K562 (cell line): Measurements from ENCODE around the gene FHDC1. TPM values are rescaled to one million over a fixed set of nuclear protein-coding genes. Genes with fewer than 3 reads are reported as not detected.

Source experiments
- ARID3A ChIP-seq: IDR thresholded peaks from 2 replicates; pipeline ENCODE4 v1.6.1; 2012; ENCODE audit warnings: low read depth, low read length, improper control_type of control experiment, borderline replicate concordance
- BRD9 ChIP-seq: fragments of 450-650 bp; IDR thresholded peaks from 2 replicates; pipeline ENCODE4 v1.6.1; 2018; ENCODE audit warnings: low read depth; ENCODE audit not compliant: partially characterized antibody
- CBX2 ChIP-seq: fragments of 200-600 bp; sonication (generic); IDR thresholded peaks from one replicate; pipeline ENCODE4 v1.6.1; 2012; ENCODE audit warnings: mild to moderate bottlenecking, low read length, inconsistent platforms; ENCODE audit not compliant: insufficient read depth, poor library complexity, severe bottlenecking
- L3MBTL2 ChIP-seq: fragments of 450-650 bp; IDR thresholded peaks from 2 replicates; pipeline ENCODE4 v1.6.1; 2016; ENCODE audit warnings: mild to moderate bottlenecking, moderate library complexity
- MCM5 ChIP-seq: fragments of 450-650 bp; IDR thresholded peaks from 2 replicates; pipeline ENCODE4 v1.6.1; 2016; ENCODE audit warnings: low read depth
- PRPF4 ChIP-seq: fragments of 200-400 bp; formaldehyde crosslinking; IDR thresholded peaks from one replicate; pipeline ENCODE4 v1.6.1; 2017; ENCODE audit warnings: low read length, low read depth, mild to moderate bottlenecking; ENCODE audit not compliant: insufficient read depth, poor library complexity, severe bottlenecking
- TFE3 ChIP-seq: fragments of 450-650 bp; formaldehyde crosslinking; IDR thresholded peaks from 2 replicates; pipeline ENCODE4 v1.4.0; 2020; ENCODE audit warnings: mild to moderate bottlenecking, mixed read lengths
- USF1 ChIP-seq: sonication (generic); formaldehyde crosslinking; IDR thresholded peaks from 2 replicates; pipeline ENCODE4 v1.9.0; 2022; ENCODE audit warnings: mild to moderate bottlenecking, missing genetic modification reagents
- ZNF197 ChIP-seq: fragments of 200-800 bp; sonication (Bioruptor generic); IDR thresholded peaks from 2 replicates; pipeline ENCODE4 v1.6.1; 2016; ENCODE audit warnings: low read depth, missing genetic modification characterization, missing compliant biosample characterization
- ZNF311 ChIP-seq: fragments of 250-450 bp; sonication (Bioruptor Pico); IDR thresholded peaks from 2 replicates; pipeline ENCODE4 v1.4.0; 2020; ENCODE audit warnings: mild to moderate bottlenecking, moderate library complexity
- polyA plus RNA-seq, 8 experiments: library from polyadenylated mRNA; depleted of rRNA in 4 of 8; stranded (reverse) in 5 of 8; unstranded in 3 of 8; fragments of >200 nt; fragmentation: Nextera tagmentation in 2 of 8; fragmentation: Illumina TruSeq in 1 of 8; extraction: Ambion mirVana in 2 of 8; extraction: Trizol in 1 of 8; gene quantifications; 2 replicates each; pipeline versions ENCODE4 v1.2.1 to v1.2.3, GENCODE V29; 2011 to 2014; ENCODE audit warnings: inconsistent platforms in 1 of 8, missing spikeins in 1 of 8
- total RNA-seq, 7 experiments: library from RNA; depleted of rRNA in 6 of 7; stranded (reverse); fragments of >200 nt in 6 of 7; fragmentation: Illumina TruSeq in 2 of 7; extraction: Trizol in 2 of 7; gene quantifications; 2 replicates each; pipeline versions ENCODE4 v1.2.1 to v1.2.3, GENCODE V29; 2011 to 2021; ENCODE audit warnings: low replicate concordance in 1 of 7

Gene FHDC1
- total and polyA plus RNA-seq, 9 of the 15 experiments (the other 6 are each of a cell fraction or from before 2014, with no cell fraction given): 0.01 to 0.43 (median 0.07) TPM

- no peak for TF ChIP-seq USF1
- no peak for TF ChIP-seq MCM5
- TF ChIP-seq BRD9: no peak
- no peak for TF ChIP-seq L3MBTL2
- TF ChIP-seq PRPF4: no peak
- TF ChIP-seq CBX2: no peak
- TF ChIP-seq TFE3 (CRISPR knock-in tag): no peak
- no peak for TF ChIP-seq ARID3A
- no peak for TF ChIP-seq ZNF197
- TF ChIP-seq ZNF311 (CRISPR knock-in tag): no peak
These were observed 980 bp upstream of the FHDC1 start (continued) for GRCh38 chr4:152935143-152935542.
